ENCODE results near the gene PM20D1.

Gene PM20D1

GRCh38 chr1:205817988-205818387, 31.9 kb downstream of the PM20D1 start:
- H3K4me1 ChIP-seq (ENCODE audit: control insufficient read depth, insufficient read depth, low read length, unreplicated experiment): peaks cover 8% of the 10 kb centered on the region
- no peak overlapping the region for H3K4me3 ChIP-seq (ENCODE audit: low read depth, low read length)
- no peak overlapping the region for H2AFZ ChIP-seq (ENCODE audit: low read length, unreplicated experiment)
- peaks cover 3% of the 10 kb centered on the region for H3K79me2 ChIP-seq (ENCODE audit: control insufficient read depth, insufficient read depth, low read length, unreplicated experiment)
- no peak overlapping the region for H3K27ac ChIP-seq (ENCODE audit: low read depth, low read length)
- H3K27me3 ChIP-seq (ENCODE audit: insufficient read depth, low read length): no peaks in the 10 kb centered on the region
- H3K36me3 ChIP-seq (ENCODE audit: insufficient read depth, low read length): no peaks in the 10 kb centered on the region

DNA sequence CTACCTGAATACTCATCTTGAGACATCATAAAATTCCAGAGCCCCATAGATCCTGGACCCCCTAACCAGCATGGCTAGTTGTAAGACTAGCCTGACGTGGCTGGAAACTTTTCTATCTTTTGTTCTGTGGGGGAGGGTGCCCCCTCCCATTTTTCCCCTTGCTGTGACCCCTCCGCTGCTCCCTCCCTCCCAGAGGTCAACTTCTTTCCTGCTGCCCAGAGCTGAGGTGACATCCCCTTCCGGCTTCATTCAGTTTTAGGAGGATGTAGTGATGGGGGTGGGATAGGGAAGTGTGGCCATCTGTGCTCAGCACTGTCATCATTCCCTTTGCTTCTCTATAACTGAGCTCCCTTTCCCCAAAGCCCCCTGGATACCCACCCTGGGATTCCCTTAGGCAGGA, 32.6 kb downstream of the PM20D1 start:
- Histone ChIP-seq H3K27ac (ENCODE audit: low read depth, low read length) (no peak overlapping the region), H3K36me3 (ENCODE audit: insufficient read depth, low read length) (no peaks in the 10 kb centered on the region), H2AFZ (ENCODE audit: low read length, unreplicated experiment) (no peak overlapping the region), H3K79me2 (ENCODE audit: control insufficient read depth, insufficient read depth, low read length, unreplicated experiment) (peaks cover 5% of the 10 kb centered on the region), H3K4me1 (ENCODE audit: control insufficient read depth, insufficient read depth, low read length, unreplicated experiment) (peaks cover 8% of the 10 kb centered on the region), H3K4me3 (ENCODE audit: low read depth, low read length) (no peak overlapping the region), H3K27me3 (ENCODE audit: insufficient read depth, low read length) (no peaks in the 10 kb centered on the region)

DNA sequence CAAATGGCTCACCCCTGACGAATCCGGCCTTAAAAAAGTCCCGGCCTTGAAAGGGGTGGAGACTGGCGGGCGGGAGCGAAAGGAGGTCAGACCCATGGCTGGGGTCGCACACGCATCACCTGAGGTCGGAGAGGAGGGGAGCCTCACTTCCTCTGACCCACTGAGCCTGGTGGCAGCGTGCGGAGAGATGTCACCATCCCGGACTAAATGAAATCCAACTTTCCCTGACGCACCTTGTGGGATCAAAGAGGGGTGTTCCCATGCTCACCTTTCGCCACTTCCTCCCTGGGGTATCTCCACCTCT, 36.2 kb downstream of the PM20D1 start:
- peaks cover 33% of the 10 kb centered on the region for H3K79me2 ChIP-seq (ENCODE audit: control insufficient read depth, insufficient read depth, low read length, unreplicated experiment)
- H3K27ac ChIP-seq (ENCODE audit: low read depth, low read length): no peak overlapping the region

GRCh38 chr1:205812878-205813754, 36.8 kb downstream of the PM20D1 start, which contains the start of gene SLC41A1:
Gene SLC41A1 (minus strand): TSS chr1:205813198. CDS start chr1:205810441, 2,757 bp downstream.
- H3K27ac ChIP-seq (ENCODE audit: low read depth, low read length): peak within 1 kb of the TSS; percentile 5; the same call in 1 of the 2 replicates
- H3K4me1 ChIP-seq (ENCODE audit: control insufficient read depth, insufficient read depth, low read length, unreplicated experiment): peaks cover 26% of the 10 kb centered on the region
- peak within 1 kb of the TSS; percentile 79 for H3K4me3 ChIP-seq (ENCODE audit: low read depth, low read length)
- no peaks in the 10 kb centered on the region for H3K27me3 ChIP-seq (ENCODE audit: insufficient read depth, low read length)
- H3K79me2 ChIP-seq (ENCODE audit: control insufficient read depth, insufficient read depth, low read length, unreplicated experiment): peaks cover 37% of the 10 kb centered on the region
- peak within 1 kb of the TSS; percentile 83 for H2AFZ ChIP-seq (ENCODE audit: low read length, unreplicated experiment)
- peaks cover 8% of the 10 kb centered on the region; the same call in 1 of the 2 replicates for H3K36me3 ChIP-seq (ENCODE audit: insufficient read depth, low read length)

More for the DNA sequence above, 36.2 kb downstream of the PM20D1 start:
- Histone ChIP-seq H3K4me1 (ENCODE audit: control insufficient read depth, insufficient read depth, low read length, unreplicated experiment) (peaks cover 26% of the 10 kb centered on the region), H3K36me3 (ENCODE audit: insufficient read depth, low read length) (peaks cover 8% of the 10 kb centered on the region; the same call in 1 of the 2 replicates), H2AFZ (ENCODE audit: low read length, unreplicated experiment) (peak overlapping the region; percentile 56), H3K4me3 (ENCODE audit: low read depth, low read length) (peak overlapping the region; percentile 79), H3K27me3 (ENCODE audit: insufficient read depth, low read length) (no peaks in the 10 kb centered on the region)

DNA sequence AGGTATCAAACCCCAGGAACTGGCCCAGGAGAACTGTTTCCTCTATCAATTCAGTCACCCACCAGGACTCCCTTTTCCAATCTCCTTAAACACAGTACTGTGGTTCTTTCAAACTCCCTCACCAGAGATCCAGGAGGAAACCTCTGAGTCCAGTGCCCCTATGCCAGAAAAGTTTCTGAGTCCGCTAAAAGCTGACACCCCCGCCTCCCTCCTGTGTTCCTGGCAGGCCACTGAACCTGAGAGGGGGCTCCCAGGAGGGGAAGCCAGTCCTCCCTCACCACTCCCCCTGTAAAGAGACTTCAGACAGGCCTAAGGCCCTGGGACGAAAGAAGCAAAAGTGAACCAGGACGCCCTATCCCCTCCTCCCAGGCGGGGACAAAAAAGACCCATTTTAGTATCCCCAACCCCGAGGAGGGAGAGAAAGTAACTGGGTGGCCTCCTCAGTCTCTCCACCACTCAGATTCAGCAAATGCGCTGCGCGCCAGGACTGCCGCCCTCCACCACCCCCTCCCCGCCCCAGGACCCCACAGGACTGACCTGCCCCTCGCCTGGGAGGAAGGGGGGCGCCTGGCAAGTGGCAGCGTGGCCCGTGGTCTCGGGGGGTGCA, 37.6 kb downstream of the PM20D1 start:
- Histone ChIP-seq H3K27ac (ENCODE audit: low read depth, low read length) (no peak overlapping the region; the same call in 1 of the 2 replicates), H3K27me3 (ENCODE audit: insufficient read depth, low read length) (no peaks in the 10 kb centered on the region)

GRCh38 chr1:205811660-205812059, 38.3 kb downstream of the PM20D1 start:
- peaks cover 26% of the 10 kb centered on the region for H3K4me1 ChIP-seq (ENCODE audit: control insufficient read depth, insufficient read depth, low read length, unreplicated experiment)
- peak overlapping the region; percentile 79 for H3K4me3 ChIP-seq (ENCODE audit: low read depth, low read length)
- H3K27me3 ChIP-seq (ENCODE audit: insufficient read depth, low read length): no peaks in the 10 kb centered on the region
- no peak overlapping the region for H3K27ac ChIP-seq (ENCODE audit: low read depth, low read length)
- H2AFZ ChIP-seq (ENCODE audit: low read length, unreplicated experiment): peak overlapping the region; percentile 13
- peaks cover 42% of the 10 kb centered on the region for H3K79me2 ChIP-seq (ENCODE audit: control insufficient read depth, insufficient read depth, low read length, unreplicated experiment)
- H3K36me3 ChIP-seq (ENCODE audit: insufficient read depth, low read length): peaks cover 8% of the 10 kb centered on the region; the same call in 1 of the 2 replicates

More for the DNA sequence above, 37.6 kb downstream of the PM20D1 start:
- Histone ChIP-seq H3K36me3 (ENCODE audit: insufficient read depth, low read length) (peaks cover 8% of the 10 kb centered on the region; the same call in 1 of the 2 replicates), H2AFZ (ENCODE audit: low read length, unreplicated experiment) (peak overlapping the region; percentile 83), H3K4me3 (ENCODE audit: low read depth, low read length) (peak overlapping the region; percentile 79), H3K79me2 (ENCODE audit: control insufficient read depth, insufficient read depth, low read length, unreplicated experiment) (peaks cover 37% of the 10 kb centered on the region), H3K4me1 (ENCODE audit: control insufficient read depth, insufficient read depth, low read length, unreplicated experiment) (peaks cover 26% of the 10 kb centered on the region)

- peaks cover 8% of the 10 kb centered on the region; the same call in 1 of the 2 replicates for H3K36me3 ChIP-seq (ENCODE audit: insufficient read depth, low read length)
- no peak overlapping the region; the same call in 1 of the 2 replicates for H3K4me3 ChIP-seq (ENCODE audit: low read depth, low read length)
- H3K27me3 ChIP-seq (ENCODE audit: insufficient read depth, low read length): no peaks in the 10 kb centered on the region
- no peak overlapping the region for H3K27ac ChIP-seq (ENCODE audit: low read depth, low read length)
- H2AFZ ChIP-seq (ENCODE audit: low read length, unreplicated experiment): no peak overlapping the region
- peaks cover 42% of the 10 kb centered on the region for H3K79me2 ChIP-seq (ENCODE audit: control insufficient read depth, insufficient read depth, low read length, unreplicated experiment)
- H3K4me1 ChIP-seq (ENCODE audit: control insufficient read depth, insufficient read depth, low read length, unreplicated experiment): peaks cover 29% of the 10 kb centered on the region
These were observed 39.3 kb downstream of the PM20D1 start for GRCh38 chr1:205810448-205811157.

GRCh38 chr1:205809942-205810345, 40.0 kb downstream of the PM20D1 start:
- Histone ChIP-seq H2AFZ (ENCODE audit: low read length, unreplicated experiment) (no peak overlapping the region), H3K27ac (ENCODE audit: low read depth, low read length) (no peak overlapping the region), H3K27me3 (ENCODE audit: insufficient read depth, low read length) (no peaks in the 10 kb centered on the region), H3K36me3 (ENCODE audit: insufficient read depth, low read length) (peaks cover 8% of the 10 kb centered on the region; the same call in 1 of the 2 replicates), H3K4me3 (ENCODE audit: low read depth, low read length) (no peak overlapping the region), H3K4me1 (ENCODE audit: control insufficient read depth, insufficient read depth, low read length, unreplicated experiment) (peaks cover 35% of the 10 kb centered on the region), H3K79me2 (ENCODE audit: control insufficient read depth, insufficient read depth, low read length, unreplicated experiment) (peaks cover 42% of the 10 kb centered on the region)

- Histone ChIP-seq H2AFZ (ENCODE audit: low read length, unreplicated experiment) (no peak overlapping the region), H3K4me1 (ENCODE audit: control insufficient read depth, insufficient read depth, low read length, unreplicated experiment) (peaks cover 34% of the 10 kb centered on the region), H3K27me3 (ENCODE audit: insufficient read depth, low read length) (no peaks in the 10 kb centered on the region), H3K79me2 (ENCODE audit: control insufficient read depth, insufficient read depth, low read length, unreplicated experiment) (peaks cover 44% of the 10 kb centered on the region), H3K27ac (ENCODE audit: low read depth, low read length) (no peak overlapping the region), H3K4me3 (ENCODE audit: low read depth, low read length) (no peak overlapping the region), H3K36me3 (ENCODE audit: insufficient read depth, low read length) (peaks cover 8% of the 10 kb centered on the region; the same call in 1 of the 2 replicates)
These were observed 40.5 kb downstream of the PM20D1 start for GRCh38 chr1:205809469-205809868.

DNA sequence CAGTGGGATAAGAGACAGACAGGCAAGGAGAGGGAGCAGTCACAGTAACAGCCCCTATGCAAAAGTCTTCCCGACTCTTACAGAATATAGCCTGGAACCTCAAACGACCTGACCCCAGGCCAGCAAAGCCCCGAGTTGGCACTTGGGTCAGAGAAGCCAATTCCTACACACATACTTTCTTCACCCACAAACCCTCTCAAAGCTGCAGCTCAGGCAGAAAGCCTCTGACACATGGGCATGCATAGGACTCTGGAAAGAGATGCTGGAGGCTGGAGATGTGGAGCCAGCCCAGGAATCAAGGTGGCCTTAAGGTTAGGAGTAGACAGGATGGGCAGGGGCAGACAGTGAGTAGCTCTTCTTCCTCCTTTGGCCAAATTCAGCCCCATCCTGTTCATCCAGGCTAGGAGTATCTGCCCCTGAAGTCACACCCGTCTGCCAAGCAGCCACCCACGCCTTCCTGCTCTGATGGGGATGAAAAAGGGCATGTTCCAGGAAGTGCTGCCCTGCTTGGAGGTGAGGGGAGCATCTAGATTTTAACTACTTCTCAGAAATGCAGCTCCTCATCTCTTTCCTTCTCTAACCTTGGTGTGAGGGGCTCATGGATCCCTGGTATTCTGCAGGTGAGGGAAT, 44.7 kb downstream of the PM20D1 start:
- H3K27ac ChIP-seq (ENCODE audit: low read depth, low read length): no peak overlapping the region

More for the DNA sequence above, 44.7 kb downstream of the PM20D1 start:
- Histone ChIP-seq H3K4me1 (ENCODE audit: control insufficient read depth, insufficient read depth, low read length, unreplicated experiment) (peaks cover 16% of the 10 kb centered on the region), H2AFZ (ENCODE audit: low read length, unreplicated experiment) (no peak overlapping the region), H3K27me3 (ENCODE audit: insufficient read depth, low read length) (no peaks in the 10 kb centered on the region), H3K79me2 (ENCODE audit: control insufficient read depth, insufficient read depth, low read length, unreplicated experiment) (peaks cover 31% of the 10 kb centered on the region), H3K36me3 (ENCODE audit: insufficient read depth, low read length) (peaks cover 8% of the 10 kb centered on the region; the same call in 1 of the 2 replicates), H3K4me3 (ENCODE audit: low read depth, low read length) (no peak overlapping the region)

Data from ACC112 (cell line).